Measurements from ENCODE around the gene IFITM10.

- TF ChIP-seq CTCF (IDR thresholded peaks at IDR 0.05) (no peak), EZH2 (IDR thresholded peaks at IDR 0.05; ENCODE audit: borderline replicate concordance, insufficient read depth, low read depth, low read length, poor library complexity, severe bottlenecking) (no peak)
These were observed 26.0 kb upstream of the IFITM10 start for GRCh38 chr11:1776331-1776851.

Measured in B cell (primary cell).